Esophagus squamous epithelium (tissue), 4 donors: Measurements from ENCODE around the gene NEO1.

ENCODE experiments used
- CTCF ChIP-seq, 6 experiments: fragments of 450-650 bp in 4 of 6; fragments of 200-600 bp in 2 of 6; sonication (generic) in 2 of 6; IDR thresholded peaks; one replicate each; pipeline ENCODE4 v1.5.1; 2016 to 2019; ENCODE audit warnings: antibody characterized with exemption in 6 of 6, mild to moderate bottlenecking in 4 of 6, moderate library complexity in 4 of 6
- POLR2A ChIP-seq, 4 donors: fragments of 450-650 bp; IDR thresholded peaks; one replicate each; pipeline ENCODE4 v1.6.1; 2017; ENCODE audit warnings: antibody characterized with exemption in 4 of 4, mild to moderate bottlenecking in 4 of 4, moderate library complexity in 3 of 4

GRCh38 chr15:73028031-73028430 is 24.2 kb upstream of the NEO1 start:
- TF ChIP-seq CTCF (IDR thresholded peaks at IDR 0.05) (no peak), POLR2A (IDR thresholded peaks at IDR 0.05) (no peak)
